HG03025 (cell line): ENCODE results near the gene TBX20.
"Not testable (repeated sequence)": the region's sequence is repeated elsewhere in the genome, so short reads cannot be mapped to it uniquely, and the experiment has no call there.

Source experiments
- ATAC-seq: cut with Tn5 transposase; IDR thresholded peaks from one replicate; pipeline ENCODE4 v1.9.1; 2021; ENCODE audit warnings: mild to moderate bottlenecking, moderate library complexity; ENCODE audit not compliant: unreplicated experiment, low FRiP score

TBX20 gene

DNA sequence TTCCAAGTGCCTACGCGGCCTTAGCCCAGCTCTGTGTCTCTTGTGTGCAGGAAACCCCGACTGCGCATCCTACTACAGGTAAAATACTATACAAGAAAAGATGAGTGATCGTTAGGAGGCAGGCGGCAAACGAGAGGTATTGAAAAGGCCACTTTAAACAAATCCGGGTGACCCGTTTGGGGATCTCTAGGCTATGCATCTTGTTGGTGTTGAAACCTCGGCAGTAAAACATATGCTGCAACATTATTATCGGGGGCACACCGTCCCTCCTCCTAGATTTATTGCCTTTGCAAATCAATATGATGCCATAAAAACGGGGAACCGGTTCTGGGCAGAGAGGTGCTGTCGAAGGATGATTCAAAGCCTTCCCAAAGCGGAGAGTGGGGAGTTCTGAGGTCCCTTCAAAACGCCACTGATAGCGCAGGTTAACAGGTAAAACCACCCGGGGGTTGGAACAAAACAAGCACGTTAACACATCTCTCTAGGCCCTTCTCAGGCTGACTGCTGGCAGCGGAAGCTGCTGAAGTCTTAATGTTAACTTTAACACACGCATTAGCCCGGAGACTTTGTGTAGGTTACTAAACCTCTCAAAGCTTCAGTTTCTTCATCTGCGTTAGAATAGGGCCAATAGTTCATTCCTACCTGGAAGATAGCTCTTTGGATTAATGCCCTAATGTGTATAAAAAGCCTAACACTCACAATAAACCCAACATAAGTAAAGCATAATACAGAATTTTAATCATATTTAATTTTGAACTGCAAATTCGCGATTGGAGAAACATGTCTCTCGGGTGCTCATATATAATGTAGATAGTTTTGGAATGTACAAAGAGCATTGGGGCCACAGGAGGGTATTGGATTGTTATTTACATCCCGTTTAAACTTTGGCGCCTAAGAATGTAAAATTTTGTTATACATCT is 2.6 kb upstream of the TBX20 start:
- no peak for ATAC-seq

DNA sequence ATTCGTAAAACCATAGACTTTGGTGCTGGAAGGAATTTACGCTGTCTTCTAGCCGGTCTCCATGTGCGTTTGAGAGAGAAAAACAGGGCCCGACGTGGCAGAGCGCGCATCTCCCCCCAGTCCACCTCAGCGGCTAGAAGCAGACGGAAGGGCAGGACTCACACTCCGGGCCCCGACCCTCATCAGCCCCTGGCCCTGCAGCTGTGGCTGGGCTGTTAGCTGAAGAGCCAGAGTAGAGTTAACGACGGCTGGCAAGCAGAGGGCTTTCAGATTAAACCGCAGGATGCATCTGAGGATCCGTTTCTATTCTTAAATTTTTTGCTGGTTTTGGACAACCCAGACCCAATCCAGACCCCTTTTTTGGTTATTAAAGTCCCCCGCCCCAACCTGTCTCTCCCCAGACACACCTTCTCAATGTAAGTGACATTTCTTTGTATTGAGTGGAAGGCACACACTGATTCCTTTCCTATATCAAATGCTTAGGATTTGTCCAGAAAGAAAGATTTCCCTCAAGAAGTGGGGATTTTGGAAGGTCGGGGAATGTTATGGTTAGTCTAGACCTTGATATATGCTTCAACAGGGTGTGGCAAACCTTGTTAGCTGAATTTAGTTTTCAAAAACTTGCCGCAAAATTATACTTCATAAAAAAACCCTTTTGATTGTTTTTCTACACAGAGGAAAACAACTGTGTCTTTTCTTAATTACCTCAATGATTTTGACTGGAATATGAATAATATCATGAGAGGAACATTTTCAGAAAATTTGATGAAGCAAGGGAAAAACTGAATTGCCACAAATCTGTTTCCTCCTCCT is 1.7 kb upstream of the TBX20 start:
- ATAC-seq = no peak

- no peak for ATAC-seq
These were observed 869 bp upstream of the TBX20 start for GRCh38 chr7:35254496-35255442.

DNA sequence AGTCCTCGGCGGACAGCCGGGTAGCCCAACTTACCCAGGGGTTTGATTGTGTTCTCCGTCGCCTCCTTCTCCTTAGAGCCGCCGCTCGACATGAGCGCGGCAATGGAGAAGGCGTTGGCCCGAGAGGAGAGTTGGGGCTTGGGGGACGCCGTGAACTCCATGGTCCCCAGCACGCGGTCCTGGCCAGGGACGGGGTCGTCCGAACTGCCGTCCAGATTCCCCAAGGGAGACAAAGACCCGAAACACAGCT is 515 bp downstream of the TBX20 start:
- no peak for ATAC-seq

DNA sequence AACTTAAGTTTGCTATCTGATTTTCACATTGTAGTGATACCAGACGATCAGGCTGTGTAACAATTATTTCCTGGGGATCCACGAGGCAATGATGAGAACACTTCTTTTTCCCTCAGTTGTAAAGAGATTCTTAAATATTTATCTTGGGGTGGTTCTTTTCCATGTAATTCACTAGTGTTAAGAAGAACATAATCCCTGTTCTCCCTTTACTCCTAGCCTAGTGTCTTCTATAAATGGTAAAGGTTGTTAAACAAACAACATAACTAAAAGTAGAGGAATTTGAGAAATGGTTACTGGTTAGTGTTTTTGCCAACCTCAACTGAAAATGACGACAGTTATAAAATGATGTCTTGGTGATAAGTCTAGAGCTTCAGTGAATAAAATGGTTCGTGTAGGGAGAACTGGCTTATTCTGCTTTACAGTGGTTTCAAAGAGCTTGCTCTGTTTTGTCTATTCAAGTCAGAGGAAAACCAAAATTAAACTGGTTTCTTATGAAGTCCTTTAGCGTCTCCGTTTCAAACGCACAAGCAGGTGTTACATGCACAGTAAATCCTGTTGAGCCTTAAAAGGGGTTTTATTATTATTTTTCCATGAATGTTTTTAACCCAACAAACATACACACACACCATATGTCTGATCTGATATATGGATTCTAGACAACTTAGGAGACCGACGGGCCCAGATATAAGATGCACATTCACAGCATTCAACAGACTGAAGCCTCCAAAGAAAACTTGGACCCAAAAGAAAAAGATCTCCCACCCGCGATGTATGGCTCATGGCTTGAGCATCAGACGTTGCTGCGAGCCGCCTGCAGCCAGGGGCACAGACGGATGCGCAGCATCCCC is 1.1 kb downstream of the TBX20 start:
- ATAC-seq = no peak

DNA sequence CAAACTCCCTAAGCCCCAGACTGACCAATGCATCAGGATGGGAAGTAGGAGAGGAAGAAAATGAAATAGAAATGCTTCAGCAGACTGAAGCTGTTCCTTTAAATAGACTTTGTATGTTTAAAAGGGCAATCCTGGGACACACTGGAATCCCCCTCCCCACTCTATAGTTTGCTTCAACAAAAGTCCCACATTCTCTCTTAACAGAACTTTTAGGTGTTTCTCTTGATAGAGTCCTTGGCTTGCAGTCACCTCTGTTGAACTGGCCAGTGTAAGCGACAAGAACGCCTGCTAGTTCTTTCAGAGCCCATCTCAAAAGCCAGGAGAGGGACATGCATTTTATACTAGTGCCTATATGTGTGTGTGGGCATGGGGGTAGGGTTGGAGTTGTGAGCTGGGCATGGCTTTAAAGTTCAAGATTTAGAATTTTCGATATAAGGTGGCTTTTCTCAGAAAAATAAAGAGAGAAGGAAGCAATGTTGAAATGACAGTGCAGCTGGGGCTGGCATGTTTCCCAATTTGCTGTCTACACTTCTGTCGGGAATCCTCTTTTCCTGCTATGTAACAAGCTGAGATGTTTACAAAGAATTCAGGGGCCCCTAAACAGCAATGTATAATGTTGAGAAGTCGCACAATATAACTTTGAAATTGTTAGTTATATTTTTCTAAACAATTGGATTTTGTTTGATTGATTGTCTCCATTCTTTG is 2.1 kb downstream of the TBX20 start:
- ATAC-seq = no peak

GRCh38 chr7:35250941-35251340 is 3.0 kb downstream of the TBX20 start:
- ATAC-seq = no peak

DNA sequence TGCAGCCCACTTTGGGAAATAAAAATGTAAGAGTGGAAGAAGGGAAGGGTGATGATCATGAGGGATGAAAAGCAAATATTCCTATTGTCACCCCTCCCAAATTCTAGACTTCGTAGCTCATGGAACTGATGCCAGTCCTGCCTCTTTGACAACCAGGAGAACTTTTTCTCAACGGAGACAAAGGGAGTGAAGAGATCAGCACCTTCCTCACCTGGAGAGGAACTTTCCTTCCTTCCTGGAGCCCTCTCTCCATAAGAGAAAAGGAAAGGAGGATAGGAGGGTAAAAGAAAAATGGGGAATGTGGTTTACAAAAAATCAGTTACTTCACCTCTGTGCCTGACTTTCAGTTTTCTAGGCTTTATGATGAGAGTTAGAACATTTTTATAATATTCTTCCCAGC is 3.4 kb downstream of the TBX20 start:
- no peak for ATAC-seq

DNA sequence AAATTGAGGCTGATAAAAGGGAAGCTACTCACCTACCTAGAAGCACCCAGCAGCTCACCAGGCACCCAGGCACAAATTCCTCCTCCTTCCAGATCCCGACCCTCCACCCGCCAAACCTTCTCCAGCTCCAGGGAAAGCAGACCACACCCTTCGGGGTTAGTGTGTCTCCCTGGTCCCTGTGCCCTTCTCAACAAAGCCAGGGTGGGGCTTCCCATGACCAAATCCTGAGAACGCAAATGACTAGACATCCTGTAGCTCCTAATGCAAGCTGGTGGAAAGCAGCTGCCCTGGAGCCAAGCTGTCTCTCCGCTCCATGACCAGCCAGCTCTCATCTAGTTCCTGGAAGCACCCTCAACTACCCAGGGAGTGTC is 4.4 kb downstream of the TBX20 start:
- ATAC-seq = no peak

DNA sequence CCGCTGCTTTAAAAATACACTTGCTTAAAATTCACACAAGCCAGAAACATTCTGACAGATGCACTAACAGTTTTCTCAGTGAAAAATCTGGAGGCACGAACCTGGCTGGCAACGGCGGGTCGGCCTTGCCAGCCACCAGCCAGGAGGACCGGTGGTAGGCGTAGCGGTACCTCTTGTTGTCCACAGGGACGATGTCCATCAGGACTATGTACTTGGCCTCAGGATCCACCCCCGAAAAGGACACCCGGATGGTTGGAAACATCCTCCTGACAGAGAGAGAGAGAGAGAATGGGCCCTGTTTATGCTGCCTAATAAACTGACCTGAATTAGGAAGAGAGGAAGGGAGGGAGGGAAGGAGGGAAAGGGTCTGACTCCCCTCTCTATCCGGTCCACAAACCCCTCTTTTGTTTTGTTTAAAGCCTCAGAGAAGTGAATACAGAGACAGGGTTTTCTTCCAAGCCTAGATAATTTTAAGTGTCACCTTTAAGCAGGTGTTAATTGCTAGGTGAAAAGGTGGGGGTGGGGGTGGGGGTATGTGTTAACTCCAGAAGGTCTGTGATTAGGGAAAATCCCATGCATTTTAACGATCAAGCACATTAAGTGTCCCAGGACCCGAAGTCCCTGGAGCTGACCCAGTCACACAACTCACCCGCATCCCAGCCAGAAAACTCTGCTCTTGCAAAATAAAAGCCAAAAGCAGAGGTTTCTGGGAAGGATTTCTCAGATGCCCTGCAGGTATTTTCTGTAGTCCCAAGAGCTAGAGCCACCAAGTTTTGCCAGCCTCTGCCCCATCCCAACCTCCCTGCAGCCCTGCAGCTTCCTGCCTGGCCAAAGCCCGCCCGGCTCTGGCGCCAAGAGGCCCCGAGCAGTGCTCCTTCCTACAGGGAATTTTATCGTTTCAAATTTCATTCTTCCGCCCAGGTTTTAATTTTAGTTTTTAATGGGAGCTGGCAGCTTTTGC is 5.0 kb downstream of the TBX20 start:
- no peak for ATAC-seq

GRCh38 chr7:35246819-35247218 is 7.1 kb downstream of the TBX20 start:
- ATAC-seq = no peak

GRCh38 chr7:35241884-35242283 is 12.0 kb downstream of the TBX20 start:
- ATAC-seq = no peak

DNA sequence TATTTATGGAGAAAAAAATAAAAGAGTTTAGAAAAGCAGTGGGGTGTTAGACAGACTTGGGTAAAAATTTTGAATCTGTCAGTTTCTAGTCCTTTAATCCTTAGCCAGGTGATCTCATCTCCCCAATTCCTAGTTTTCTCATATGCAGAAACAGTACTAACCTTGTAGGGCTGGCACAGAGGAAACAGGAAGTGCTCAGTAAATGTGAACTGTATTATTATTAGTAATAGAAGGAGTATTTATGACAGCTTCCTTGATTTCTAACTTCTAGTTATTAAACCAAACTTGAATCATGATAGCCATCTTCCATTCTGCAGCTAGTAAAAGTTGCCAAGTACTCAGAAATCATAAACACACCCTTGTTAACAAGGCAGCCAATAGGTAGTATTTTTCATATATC is 12.5 kb downstream of the TBX20 start:
- no peak for ATAC-seq

GRCh38 chr7:35241008-35241407 is 12.9 kb downstream of the TBX20 start:
- ATAC-seq = not testable (repeated sequence)

GRCh38 chr7:35238456-35238855 is 15.4 kb downstream of the TBX20 start:
- not testable (repeated sequence) for ATAC-seq

DNA sequence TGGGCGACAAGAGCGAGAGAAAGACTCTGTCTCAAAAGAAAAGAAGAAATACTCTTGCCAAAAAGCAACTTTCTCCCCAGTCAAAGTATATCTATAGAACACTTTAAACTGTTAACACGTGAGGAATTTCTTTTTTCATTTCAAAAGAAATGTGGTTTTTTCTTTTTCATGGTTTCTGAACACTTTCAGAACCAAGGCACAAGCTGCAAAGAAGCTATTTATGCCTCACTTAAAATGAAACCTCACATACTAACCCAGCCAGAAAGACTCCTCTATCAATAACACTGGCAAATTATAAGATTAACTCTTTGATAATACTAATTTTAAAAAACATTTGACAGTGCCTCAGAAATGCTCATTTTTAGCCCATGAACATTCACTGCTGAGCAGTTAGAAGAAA is 20.9 kb downstream of the TBX20 start:
- ATAC-seq = no peak

DNA sequence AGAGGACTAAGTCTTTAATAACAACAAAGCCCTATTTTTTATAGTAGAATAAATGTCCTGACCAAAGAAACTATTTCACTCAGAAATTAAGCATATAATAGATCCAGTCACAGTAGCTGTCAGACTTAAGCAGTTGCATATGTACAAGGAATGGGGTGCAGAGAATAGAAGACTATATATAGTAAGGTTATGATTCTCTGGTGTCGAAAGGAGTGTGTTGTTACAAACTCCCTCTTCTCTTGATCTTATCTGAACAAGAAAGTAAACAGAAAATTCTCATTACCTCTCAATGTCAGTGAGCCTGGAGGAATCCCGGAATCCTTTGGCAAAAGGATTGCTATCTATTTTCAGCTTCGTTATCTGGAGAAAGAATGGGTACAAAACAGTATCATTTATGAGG is 22.7 kb downstream of the TBX20 start:
- ATAC-seq = not testable (repeated sequence)

- ATAC-seq = not testable (repeated sequence)
These were observed 24.7 kb downstream of the TBX20 start for GRCh38 chr7:35229116-35229780.
